Subcutaneous abdominal adipose tissue (tissue), 5 donors: Measurements from ENCODE around the gene GALNT18.

ENCODE experiments used
- H3K27ac ChIP-seq: one replicate; pipeline ENCODE4 v1.7.0; 2013; ENCODE audit warnings: low read depth, mild to moderate bottlenecking, inconsistent platforms, low read length, moderate library complexity
- H3K27me3 ChIP-seq, 5 donors: one replicate each; pipeline ENCODE4 v1.7.0; 2013; ENCODE audit warnings: low read length in 5 of 5, inconsistent platforms in 1 of 5; ENCODE audit not compliant: control insufficient read depth in 5 of 5, insufficient read depth in 4 of 5
- H3K36me3 ChIP-seq, 5 donors: one replicate each; pipeline ENCODE4 v1.7.0; 2013; ENCODE audit warnings: low read length in 5 of 5; ENCODE audit not compliant: control insufficient read depth in 5 of 5, insufficient read depth in 5 of 5
- H3K4me1 ChIP-seq, 5 donors: one replicate each; pipeline ENCODE4 v1.7.0; 2013; ENCODE audit warnings: low read length in 5 of 5, mild to moderate bottlenecking in 3 of 5, moderate library complexity in 1 of 5; ENCODE audit not compliant: control insufficient read depth in 5 of 5, insufficient read depth in 5 of 5
- H3K4me3 ChIP-seq, 5 donors: one replicate each; pipeline ENCODE4 v1.7.0; 2013; ENCODE audit warnings: low read length in 5 of 5, low read depth in 1 of 5
- H3K9ac ChIP-seq, 5 donors: one replicate each; pipeline ENCODE4 v1.7.0; 2013; ENCODE audit warnings: low read length in 5 of 5, mild to moderate bottlenecking in 4 of 5, moderate library complexity in 3 of 5
- H3K9me3 ChIP-seq, 5 donors: one replicate each; pipeline ENCODE4 v1.7.0; 2013; ENCODE audit warnings: low read length in 5 of 5; ENCODE audit not compliant: control insufficient read depth in 5 of 5
- donor health status: healthy.
- donor health status: healthy.
- donor health status: healthy.
- donor health status: healthy.
- donor health status: healthy.

The GALNT18 gene

GRCh38 chr11:11480971-11481370 lies 140.8 kb downstream of the GALNT18 start:
- Histone ChIP-seq H3K4me1 (peaks cover 0 to 1% (median 0%) of the 10 kb centered on the region in 5 donors), H3K4me3 (no peak overlapping the region)

GRCh38 chr11:11478687-11479086 lies 143.1 kb downstream of the GALNT18 start:
- H3K9me3 ChIP-seq = no peaks in the 10 kb centered on the region
- no peaks in the 10 kb centered on the region for H3K36me3 ChIP-seq
- H3K4me3 ChIP-seq = no peak overlapping the region
- H3K27ac ChIP-seq = no peak overlapping the region
- no peak overlapping the region for H3K9ac ChIP-seq
- peaks cover 0 to 3% (median 0%) of the 10 kb centered on the region in 5 donors for H3K27me3 ChIP-seq
- peaks cover 0 to 1% (median 0%) of the 10 kb centered on the region in 5 donors for H3K4me1 ChIP-seq

More at GRCh38 chr11:11480971-11481370, 140.8 kb downstream of the GALNT18 start:
- peaks cover 0 to 3% (median 0%) of the 10 kb centered on the region in 5 donors for H3K27me3 ChIP-seq
- no peak overlapping the region for H3K9ac ChIP-seq
- H3K27ac ChIP-seq = no peak overlapping the region
- H3K9me3 ChIP-seq = no peaks in the 10 kb centered on the region
- no peaks in the 10 kb centered on the region for H3K36me3 ChIP-seq

- Histone ChIP-seq H3K27ac (no peak overlapping the region), H3K36me3 (no peaks in the 10 kb centered on the region), H3K27me3 (peaks cover 0 to 3% (median 0%) of the 10 kb centered on the region in 5 donors), H3K9ac (no peak overlapping the region), H3K4me3 (no peak overlapping the region), H3K4me1 (peaks cover 0 to 1% (median 0%) of the 10 kb centered on the region in 5 donors), H3K9me3 (no peaks in the 10 kb centered on the region)
Measured at GRCh38 chr11:11477695-11478420, 143.9 kb downstream of the GALNT18 start.

GRCh38 chr11:11476971-11477645 lies 144.7 kb downstream of the GALNT18 start:
- peaks cover 0 to 3% (median 0%) of the 10 kb centered on the region in 5 donors for H3K4me1 ChIP-seq
- no peak overlapping the region for H3K9ac ChIP-seq
- no peak overlapping the region for H3K4me3 ChIP-seq
- H3K36me3 ChIP-seq = no peaks in the 10 kb centered on the region
- no peaks in the 10 kb centered on the region for H3K9me3 ChIP-seq
- H3K27me3 ChIP-seq = peaks cover 0 to 3% (median 0%) of the 10 kb centered on the region in 5 donors
- H3K27ac ChIP-seq = no peak overlapping the region

GRCh38 chr11:11476499-11476898 lies 145.3 kb downstream of the GALNT18 start:
- Histone ChIP-seq H3K9ac (no peak overlapping the region), H3K36me3 (no peaks in the 10 kb centered on the region), H3K27ac (no peak overlapping the region), H3K27me3 (peaks cover 0 to 3% (median 0%) of the 10 kb centered on the region in 5 donors), H3K4me1 (peaks cover 0 to 6% (median 0%) of the 10 kb centered on the region in 5 donors), H3K4me3 (no peak overlapping the region), H3K9me3 (no peaks in the 10 kb centered on the region)

DNA sequence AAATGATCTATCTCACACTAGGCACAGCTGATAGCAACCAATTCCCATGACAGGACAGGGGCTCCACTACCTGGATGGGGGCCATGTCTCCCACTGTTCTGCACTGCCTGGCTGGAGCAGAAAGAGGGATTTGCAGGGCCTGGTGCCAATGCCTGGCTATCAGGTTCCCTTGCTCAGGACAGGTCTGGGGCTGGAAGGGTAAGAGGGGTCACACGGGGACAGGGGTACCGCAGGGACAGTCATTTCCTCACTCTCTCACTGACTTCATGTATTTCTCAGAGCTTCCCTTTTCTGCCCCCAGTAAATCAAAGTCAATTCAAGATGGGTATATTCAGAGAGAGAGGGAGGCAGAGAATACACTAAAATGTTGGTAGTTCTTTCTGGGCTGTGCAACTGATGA lies 149.7 kb downstream of the GALNT18 start:
- Histone ChIP-seq H3K4me3 (no peak overlapping the region), H3K36me3 (no peaks in the 10 kb centered on the region), H3K9ac (no peak overlapping the region), H3K4me1 (peaks cover 0 to 6% (median under 1%) of the 10 kb centered on the region in 5 donors), H3K9me3 (no peaks in the 10 kb centered on the region), H3K27me3 (peaks cover 0 to 3% (median 0%) of the 10 kb centered on the region in 5 donors), H3K27ac (no peak overlapping the region)

DNA sequence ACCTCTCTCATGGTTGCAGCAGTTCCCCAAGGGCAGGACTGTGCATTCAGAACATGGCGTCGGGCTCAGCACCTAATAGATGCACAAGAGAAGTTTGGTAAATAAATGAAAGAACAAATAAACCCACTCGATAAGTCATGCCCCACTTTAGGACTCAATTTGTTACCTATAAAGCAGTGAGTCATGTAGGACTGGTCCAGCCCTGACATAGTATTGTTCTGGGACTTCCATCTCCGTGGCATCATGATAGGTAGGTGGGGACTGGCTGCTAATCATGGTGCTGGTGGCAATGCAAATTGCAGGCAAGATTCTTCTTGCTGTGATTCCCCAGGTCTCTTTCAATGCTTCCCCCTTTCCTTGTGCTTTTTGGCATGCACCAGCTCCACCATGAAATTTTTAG lies 150.6 kb downstream of the GALNT18 start:
- Histone ChIP-seq H3K27me3 (peaks cover 0 to 2% (median 0%) of the 10 kb centered on the region in 5 donors), H3K36me3 (no peaks in the 10 kb centered on the region), H3K9ac (no peak overlapping the region), H3K4me1 (peaks cover 0 to 6% (median 2%) of the 10 kb centered on the region in 5 donors), H3K4me3 (no peak overlapping the region), H3K9me3 (no peaks in the 10 kb centered on the region), H3K27ac (no peak overlapping the region)

DNA sequence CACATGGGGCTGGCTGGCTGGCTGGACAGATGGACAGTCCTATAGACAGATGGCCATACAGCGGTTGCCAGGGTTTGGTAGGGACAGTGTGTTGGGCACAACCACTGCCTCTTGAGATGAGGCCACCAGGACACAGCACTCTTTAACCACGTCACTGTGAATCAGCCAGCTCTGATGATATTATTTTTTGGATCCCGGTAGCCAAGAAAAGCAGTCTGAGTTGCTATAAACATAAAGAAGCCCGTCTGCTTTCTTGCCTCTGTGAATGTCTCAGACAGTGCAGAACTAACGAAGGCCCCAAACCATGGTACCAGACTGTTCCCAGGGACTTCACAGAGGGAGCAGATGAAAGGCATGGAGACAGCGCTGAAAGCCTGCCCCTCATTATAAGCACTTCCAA lies 152.9 kb downstream of the GALNT18 start:
- Histone ChIP-seq H3K9ac (no peak overlapping the region), H3K27ac (no peak overlapping the region), H3K36me3 (no peaks in the 10 kb centered on the region), H3K4me1 (peaks cover 0 to 6% (median 2%) of the 10 kb centered on the region in 5 donors), H3K9me3 (no peaks in the 10 kb centered on the region), H3K4me3 (no peak overlapping the region), H3K27me3 (peaks cover 0 to 2% (median 0%) of the 10 kb centered on the region in 5 donors)

GRCh38 chr11:11467312-11467711 lies 154.5 kb downstream of the GALNT18 start:
- Histone ChIP-seq H3K36me3 (no peaks in the 10 kb centered on the region), H3K9ac (no peak overlapping the region), H3K9me3 (no peaks in the 10 kb centered on the region), H3K4me3 (no peak overlapping the region), H3K4me1 (peaks cover 2 to 11% (median 4%) of the 10 kb centered on the region in 5 donors), H3K27me3 (peaks cover 0 to 2% (median 0%) of the 10 kb centered on the region in 5 donors), H3K27ac (no peak overlapping the region)

- Histone ChIP-seq H3K4me3 (no peak overlapping the region), H3K27me3 (peaks cover 0 to 2% (median 0%) of the 10 kb centered on the region in 5 donors), H3K9me3 (peaks cover 0 to 5% (median 5%) of the 10 kb centered on the region in 5 donors), H3K4me1 (peaks cover 0 to 23% (median 4%) of the 10 kb centered on the region in 5 donors), H3K36me3 (no peaks in the 10 kb centered on the region), H3K27ac (no peak overlapping the region), H3K9ac (no peak overlapping the region)
Measured at GRCh38 chr11:11464555-11464954, 157.2 kb downstream of the GALNT18 start.
